Esophagus squamous epithelium (tissue), 4 donors: Measurements from ENCODE around the gene TCF19.

ENCODE experiments used
- POLR2A ChIP-seq, 4 donors: fragments of 450-650 bp; IDR thresholded peaks; one replicate each; pipeline ENCODE4 v1.6.1; 2017; ENCODE audit warnings: antibody characterized with exemption in 4 of 4, mild to moderate bottlenecking in 4 of 4, moderate library complexity in 3 of 4
- TF ChIP-seq, protein P1 (sequence below), 6 experiments: fragments of 450-650 bp in 4 of 6; fragments of 200-600 bp in 2 of 6; sonication (generic) in 2 of 6; IDR thresholded peaks; one replicate each; pipeline ENCODE4 v1.5.1; 2016 to 2019; ENCODE audit warnings: antibody characterized with exemption in 6 of 6, mild to moderate bottlenecking in 4 of 6, moderate library complexity in 4 of 6

DNA sequence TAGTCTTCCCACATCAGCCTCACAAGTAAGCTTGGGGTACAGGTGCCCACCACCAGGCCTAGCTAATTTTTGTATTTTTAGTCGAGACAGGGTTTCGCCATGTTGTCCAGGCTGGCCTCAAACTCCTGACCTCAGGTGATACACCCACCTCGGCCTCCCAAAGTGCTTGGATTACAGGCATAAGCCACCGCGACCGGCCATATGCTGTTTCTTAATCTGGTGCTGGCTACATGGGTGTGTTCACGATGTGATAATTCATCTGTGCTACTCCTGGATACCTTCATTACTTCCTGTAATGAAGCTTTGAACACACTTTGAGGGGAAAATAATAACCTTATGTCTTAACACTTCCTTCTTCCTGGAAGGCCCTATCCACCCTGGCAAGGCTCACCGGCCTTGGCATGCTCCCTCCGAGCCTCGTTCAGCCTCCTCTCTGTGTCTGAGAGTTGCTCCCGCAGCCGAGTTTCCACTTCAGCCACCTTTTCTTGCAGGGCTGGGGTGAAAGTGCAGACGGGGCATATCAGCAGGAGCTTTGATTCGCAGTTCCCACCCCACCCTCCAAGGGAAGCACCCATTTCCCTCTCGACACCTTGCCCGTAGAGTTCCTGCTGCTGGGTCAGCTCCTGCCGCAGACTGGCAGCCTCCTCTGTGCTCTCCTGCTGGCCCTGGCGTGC is 14.0 kb upstream of the TCF19 start:
- TF ChIP-seq, protein P1, sequence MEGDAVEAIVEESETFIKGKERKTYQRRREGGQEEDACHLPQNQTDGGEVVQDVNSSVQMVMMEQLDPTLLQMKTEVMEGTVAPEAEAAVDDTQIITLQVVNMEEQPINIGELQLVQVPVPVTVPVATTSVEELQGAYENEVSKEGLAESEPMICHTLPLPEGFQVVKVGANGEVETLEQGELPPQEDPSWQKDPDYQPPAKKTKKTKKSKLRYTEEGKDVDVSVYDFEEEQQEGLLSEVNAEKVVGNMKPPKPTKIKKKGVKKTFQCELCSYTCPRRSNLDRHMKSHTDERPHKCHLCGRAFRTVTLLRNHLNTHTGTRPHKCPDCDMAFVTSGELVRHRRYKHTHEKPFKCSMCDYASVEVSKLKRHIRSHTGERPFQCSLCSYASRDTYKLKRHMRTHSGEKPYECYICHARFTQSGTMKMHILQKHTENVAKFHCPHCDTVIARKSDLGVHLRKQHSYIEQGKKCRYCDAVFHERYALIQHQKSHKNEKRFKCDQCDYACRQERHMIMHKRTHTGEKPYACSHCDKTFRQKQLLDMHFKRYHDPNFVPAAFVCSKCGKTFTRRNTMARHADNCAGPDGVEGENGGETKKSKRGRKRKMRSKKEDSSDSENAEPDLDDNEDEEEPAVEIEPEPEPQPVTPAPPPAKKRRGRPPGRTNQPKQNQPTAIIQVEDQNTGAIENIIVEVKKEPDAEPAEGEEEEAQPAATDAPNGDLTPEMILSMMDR (IDR thresholded peaks at IDR 0.05) = no peak
- TF ChIP-seq POLR2A (IDR thresholded peaks at IDR 0.05) = no peak
